ENCODE results near the gene NOL9.
"Not testable (repeated sequence)": the region's sequence is repeated elsewhere in the genome, so short reads cannot be mapped to it uniquely, and the experiment has no call there.

Gene NOL9

DNA sequence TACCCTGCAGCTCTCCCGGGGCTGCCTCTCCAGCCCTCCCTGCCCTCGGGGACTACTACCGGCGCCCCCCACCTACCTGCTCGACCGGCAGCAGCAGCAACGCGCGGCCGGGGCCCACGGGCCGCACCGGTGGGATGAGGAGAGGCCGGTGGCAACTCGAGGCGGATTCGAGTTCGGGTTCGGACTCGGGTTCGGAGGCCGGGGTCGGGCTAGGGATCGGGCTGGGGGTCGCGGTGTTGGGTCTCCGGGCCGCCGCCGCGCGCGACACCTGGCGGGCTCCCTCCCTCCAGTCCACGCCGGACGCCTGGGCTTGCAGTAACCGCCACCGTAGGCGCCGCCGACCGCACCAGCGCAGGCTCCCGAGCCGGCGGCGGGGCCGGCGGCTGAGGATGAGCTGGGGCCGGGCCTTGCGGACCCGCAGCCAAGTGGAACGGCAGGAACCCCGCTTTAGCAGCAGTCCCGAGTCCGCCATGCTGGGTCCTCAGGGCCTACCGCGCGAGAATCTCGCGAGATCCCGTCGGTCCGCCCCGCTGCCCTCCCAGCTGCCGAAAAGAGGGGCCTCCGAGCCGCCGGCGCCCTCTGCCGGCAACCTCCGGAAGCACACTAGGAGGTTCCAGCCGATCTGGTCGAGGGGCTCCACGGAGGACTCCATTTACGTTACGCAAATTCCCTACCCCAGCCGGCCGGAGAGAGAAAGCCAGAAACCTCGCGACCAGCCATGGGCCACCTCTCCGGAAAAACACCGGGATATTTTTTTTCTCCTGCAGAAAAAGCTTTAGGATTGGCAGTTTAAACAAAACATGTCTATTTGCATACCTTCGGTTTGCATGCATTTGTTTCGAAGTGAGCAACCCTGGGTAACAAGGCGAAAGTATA, at the start of gene NOL9:
NOL9 (minus strand) TSS at position 483 of the 876 bp plus-strand sequence; CDS start at position 472, 11 bp downstream.
- DNase-seq = peak; percentile 89

DNA sequence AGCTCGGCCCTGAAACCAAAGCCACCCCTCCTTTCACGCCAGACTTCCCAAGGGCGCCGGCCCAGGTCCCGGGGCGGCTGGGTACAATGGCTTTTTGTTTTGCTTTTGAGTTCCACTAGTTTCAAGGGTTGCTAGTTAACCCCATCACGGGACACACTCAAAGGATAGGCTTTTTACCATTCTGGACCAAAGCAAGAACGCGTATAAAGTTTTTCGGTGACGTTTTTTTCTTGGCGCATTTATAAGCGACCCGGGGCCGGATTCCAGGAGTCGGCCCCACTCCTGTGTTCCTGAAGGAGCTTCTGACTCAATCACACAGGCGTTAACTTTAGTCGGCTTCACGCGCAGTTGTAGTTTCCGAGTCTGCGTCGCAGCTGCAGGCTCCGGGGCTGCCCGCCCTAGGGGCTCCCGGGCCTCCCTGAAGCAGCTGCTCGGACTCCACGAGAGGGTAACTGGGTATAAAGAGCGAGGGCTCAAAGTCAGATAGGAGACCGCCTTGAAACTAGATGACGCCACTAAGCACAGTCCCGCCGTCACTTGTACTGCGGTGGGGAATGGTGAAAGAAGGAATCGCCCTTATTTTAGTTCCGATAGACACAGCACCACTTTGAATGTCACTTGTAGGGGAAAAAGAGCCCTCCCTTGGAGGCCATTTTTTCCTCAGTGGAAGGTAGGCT, 49.1 kb upstream of the NOL9 start:
- DNase-seq = peak; percentile 84

DNA sequence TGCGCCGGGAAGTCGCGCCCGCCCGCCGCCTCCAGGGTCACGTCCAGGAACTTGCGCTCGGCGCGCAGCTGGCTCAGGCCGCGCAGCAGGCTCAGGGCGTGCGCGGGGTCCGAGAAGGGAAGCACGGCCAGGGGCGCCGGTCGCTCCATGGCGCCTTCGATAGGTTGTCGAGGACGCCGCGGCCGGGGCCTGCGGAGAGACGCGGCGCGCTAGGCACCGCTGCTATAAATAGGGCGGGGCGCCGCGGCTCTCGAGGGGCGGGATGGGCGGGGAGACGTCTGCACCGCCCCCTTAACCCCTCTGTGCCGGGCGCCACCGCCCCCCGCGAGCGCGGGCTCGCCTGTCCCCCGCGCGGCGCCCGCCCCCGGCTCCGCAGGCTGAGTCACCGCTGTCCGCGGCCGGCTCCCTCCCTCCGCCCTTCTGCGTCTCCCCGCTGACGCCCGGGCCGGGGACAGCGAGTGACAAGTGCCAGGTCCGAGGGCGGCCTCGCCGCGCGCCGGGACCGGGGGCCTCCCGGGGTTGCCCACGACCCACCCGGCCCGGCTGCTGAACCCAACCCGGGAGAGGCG, 48.4 kb upstream of the NOL9 start, which contains the start of gene KLHL21:
KLHL21 (minus strand) TSS at position 201 of the 569 bp plus-strand sequence; CDS start at position 149, 52 bp downstream.
- peak; percentile 93 for DNase-seq

DNA sequence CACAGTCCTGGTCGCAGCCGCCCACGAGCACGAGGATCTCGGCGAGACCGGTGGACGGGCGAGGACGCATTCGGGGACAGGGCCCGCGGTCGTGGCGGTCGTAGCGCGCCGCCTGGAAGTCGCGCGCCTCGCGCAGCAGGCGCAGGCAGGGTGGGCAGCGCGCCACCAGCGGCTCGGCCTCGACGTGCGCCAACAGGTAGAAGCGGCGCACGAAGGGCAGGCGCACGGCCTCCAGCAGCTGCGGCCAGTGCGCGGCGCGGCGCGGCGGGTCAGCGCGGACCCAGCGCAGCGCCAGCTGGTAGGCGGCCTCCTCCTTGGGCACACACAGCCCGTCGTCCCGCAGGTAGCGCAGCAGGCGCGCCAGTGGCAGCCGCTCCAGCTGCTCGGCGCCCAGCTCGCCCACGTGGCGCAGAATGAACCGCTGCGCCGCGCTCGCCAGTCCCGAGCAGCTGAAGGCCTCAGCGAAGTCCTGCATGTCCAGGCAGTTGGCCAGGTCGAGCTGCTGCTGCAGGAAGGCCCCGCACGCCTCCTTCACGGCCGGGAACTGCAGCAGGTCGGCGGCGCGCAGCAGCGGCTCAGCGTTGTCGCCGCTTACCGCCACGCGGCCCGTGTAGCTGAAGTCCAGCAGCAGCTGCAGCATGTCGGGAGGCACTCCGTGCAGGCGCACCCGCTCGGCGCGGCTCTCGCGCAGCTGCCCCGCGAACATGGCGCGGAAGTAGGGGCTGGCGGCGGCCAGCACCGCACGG, 47.8 kb upstream of the NOL9 start:
- peak; percentile 14 for DNase-seq

DNA sequence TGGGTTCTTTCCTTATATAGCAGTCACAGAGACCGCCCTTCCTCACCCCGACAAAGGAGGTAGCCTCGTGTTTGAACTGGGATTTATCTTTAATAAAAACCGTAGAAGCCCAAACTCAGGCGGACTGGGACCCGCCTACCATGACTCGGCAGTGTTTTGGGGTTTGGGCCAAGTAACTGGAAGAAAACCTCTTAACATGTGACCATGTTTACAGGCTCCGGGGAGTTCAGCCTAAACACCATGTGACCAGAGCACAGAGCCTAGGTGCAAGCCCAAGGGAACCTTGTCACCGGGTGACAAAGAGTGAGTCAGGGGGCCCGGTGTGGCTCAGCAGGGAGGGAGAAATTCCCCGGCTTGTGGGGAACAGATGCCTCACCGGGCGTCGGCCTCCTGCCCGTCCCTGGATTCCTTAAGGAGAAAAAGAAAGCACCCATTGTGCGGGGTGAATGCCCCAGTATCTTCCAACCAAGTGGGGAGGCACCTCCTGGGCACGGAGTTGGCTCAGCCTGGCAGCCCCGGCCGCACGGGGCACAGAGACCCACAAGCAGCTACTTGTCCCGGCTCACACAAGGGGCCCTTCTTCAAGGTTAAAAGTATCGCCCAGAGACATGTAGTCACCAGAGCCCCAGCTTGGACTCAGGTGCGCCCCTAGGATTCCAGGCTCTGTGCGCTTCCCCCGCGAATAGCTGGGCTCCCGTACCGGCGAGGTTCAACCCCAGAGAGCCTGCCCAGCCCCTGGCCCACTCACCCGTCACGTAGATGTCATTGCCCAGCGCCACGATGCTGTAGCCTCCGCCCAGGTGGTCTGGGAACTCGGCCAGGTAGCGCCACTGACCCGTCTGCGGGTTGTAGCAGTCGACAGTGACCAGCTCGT, 47.0 kb upstream of the NOL9 start:
- DNase-seq = peak; percentile 94

DNA sequence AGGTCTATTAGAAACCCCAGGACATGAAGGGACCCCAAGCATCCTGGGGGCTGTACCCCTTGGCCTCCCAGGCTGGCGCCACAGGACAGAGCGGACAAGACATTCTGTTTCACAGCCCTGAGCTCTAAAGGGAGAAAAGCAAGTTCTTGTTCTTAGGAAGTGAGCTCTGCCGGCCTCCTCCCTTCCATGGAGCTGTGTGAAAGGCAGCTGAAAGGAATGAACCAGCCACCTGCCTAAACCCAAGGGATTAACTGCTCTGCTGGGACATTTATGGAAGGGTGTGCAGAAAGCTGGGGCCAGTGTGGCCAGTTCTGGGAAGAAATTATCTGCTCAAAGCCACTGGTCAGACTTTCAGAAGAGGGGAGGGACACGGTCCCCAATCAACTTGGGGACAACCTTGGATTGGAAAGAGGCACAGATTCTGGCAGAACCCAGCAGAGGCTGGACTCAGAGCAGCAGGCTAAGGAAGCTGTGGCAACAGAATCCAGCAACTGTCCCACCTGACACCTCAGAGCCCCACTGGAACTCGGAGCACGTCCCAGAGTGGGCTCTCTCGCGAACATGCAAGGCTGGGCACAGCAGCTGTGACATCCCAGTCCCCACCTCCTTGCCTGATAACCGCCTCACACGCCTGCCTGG, 46.2 kb upstream of the NOL9 start:
- DNase-seq = no peak

DNA sequence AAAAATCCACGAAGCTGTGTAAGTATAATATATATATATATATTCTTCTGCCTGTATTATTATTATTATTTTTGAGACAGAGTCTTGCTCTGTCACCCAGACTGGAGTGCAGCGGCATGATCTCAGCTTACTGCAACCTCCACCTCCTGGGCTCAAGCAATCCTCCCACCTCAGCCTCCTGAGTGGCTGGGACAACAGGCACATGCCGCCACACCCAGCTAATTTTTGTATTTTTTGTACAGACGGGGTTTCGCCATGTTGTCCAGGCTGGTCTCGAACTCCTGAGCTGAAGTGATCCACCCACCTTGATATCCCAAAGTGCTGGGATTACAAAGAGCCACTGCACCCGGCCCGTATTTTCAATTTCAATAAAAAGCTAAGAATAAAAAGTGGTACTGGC, 45.7 kb upstream of the NOL9 start:
- not testable (repeated sequence) for DNase-seq

DNA sequence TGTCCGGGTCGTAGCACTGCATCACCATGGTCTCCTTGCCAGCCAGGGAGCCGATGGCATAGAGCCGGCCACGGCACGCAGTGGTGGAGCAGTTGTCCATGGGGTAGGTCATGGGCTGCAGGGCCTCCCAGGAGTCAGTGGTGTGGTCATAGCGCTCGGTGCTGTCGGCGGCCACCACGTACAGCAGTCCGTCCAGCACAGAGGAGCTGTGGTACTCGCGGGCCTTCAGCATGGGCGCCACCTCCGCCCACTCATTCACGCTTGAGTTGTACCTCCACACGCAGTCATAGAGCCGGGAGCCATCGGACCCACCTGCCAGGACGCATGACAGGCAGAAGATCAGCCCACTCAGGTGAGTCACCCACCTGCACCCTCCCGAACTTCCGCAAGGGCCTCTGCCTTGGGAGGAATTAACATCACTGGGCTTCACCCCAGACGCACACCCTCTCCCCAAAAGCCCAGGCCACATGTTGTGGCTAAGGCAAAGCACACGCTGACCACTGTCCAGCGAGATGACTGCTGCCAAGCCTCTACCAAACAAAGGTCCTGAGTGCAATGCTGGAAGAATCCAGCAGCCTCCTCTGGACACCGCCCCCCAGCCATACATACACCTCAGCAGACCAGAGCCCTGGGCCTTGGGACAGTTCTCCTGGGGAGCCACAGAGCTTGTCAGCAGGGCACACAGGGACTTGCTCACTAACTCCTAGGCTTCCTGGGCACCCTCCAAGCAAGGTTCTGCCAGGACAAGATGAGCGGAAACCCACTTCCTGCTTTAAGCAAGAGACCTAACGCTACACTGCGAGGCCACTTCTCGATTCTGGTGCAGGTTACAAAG, 45.0 kb upstream of the NOL9 start:
- DNase-seq = peak; percentile 16

DNA sequence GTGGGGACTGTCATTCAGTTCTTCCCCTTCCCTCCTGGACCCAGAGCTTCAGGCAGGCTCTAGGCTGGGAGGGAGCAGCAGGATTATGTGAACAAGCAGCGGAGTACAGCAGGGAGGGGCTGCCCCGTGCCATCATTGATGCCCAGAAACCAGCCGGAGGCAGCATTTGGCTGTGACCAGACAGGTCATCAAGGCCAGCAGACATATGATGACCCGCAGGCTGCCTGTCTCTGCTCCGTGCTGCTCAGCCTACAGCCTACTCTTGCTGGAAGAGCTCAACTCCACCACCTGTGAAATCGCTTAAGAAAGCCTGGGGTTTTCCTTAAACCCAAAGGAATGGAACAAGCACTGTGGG, 43.4 kb upstream of the NOL9 start:
- no peak for DNase-seq

DNA sequence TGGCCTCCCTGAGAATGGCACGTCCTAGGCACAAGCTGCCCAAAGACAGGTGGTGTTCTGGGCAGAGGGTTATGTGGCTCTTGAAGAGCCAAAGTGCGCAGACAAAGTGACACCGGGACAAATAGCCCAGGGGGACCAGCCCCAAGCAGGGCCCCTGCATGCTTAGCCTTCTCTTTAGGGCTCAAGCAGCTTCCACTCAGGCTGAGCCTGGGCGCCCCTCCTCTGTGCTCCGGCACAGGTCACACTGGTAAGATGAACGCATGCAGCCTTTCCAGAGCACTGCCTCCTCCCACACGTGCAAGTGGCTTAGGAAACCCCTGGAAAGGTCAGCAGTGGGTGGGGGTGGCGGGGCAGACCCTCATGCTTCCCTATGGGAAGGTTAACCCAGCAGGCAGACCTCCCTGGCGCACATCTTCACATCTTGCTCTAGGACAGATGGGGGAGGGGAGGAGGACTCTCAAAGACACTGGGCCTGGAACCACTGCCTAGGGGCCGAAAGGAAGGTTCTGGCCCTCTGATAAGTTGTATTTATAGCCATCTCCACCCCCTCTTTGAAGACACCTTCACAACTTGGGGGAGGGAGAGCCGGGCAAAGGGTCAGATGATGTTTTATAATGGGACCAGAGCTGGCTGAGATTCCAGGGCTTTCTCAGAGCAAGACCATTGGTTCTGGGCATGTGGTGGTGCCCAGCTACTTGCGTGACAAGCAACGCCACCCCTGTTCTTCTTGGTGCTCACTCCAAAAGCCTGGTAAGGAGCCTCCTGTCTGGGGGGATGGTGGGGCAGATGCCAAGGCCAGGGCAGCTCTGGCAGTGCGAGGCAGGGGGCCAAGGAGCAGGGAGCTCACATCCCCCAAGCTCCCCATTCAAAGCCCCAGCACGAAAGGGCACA, 42.8 kb upstream of the NOL9 start:
- DNase-seq = no peak

DNA sequence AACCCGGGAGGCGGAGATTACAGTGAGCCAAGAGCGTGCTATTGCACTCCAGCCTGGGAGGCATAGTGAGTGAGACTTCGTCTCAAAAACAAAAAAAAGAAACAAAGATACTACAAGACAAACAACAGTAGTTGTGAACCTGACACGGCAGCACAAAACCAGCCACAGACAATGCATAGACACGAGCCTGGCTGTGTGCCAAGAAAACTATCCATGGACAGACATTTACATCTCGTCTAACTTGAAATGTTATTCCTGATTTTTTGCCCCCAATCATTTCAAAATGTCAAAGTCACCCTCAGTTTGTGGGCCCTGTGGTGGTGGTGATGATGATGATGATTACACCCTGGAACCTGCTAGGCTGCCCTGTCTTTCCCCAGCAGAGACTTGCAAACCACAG, 42.0 kb upstream of the NOL9 start:
- no peak for DNase-seq

DNA sequence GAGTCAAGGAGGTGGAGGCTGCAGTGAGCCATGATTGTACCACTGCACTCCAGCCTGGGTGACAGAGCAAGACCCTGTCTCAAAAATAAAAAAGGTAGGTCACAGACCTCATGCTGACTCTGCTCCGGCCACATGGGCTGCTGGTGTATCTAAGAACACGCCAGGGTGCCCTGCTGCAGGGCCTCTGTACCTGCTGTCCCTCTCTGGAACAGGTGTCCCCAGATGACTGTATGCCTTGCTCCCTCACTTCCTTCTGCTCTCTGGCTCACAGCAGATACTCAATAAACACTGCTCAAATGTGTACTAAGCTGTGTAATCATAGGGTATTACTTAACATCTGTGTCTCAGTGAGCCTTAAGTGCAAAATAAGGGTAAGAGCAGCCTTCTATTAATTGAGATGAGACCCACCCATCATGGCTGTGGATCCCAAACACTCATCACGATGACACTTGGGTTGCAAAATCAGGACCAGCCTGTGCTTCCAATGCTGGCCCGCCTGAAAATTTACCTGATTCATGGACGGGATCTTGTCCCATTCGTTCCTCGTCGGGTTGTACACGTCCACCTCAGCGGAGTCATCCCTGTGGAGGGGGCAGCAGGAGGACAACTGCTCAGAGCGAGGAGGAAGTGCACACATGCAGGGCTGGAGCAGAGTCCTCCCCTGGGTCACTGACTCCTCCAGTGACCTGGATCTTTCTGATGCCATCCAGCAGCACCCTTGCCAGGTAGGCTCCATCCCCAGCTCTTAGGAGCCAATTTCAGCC, 40.8 kb upstream of the NOL9 start:
- no peak for DNase-seq

DNA sequence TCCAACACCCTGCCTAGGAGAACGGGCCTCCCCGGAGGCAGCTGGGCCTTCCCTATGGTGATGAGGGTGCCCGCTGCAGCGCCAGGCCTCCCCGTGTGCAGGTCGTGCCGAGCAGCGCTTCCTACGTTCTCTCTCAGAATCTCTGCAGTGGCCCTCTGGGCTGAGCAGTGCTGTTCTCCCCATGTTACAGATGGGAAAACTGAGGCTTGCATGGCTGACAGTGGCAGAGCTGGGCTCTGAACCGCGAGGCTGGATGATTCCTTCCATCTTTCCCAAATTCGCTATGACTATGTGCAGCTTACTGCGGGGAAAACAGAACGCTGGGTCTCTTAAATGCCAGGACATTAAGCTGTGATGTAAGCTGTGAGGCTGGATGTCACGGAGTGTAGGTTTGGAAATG, 39.5 kb upstream of the NOL9 start:
- DNase-seq = no peak

DNA sequence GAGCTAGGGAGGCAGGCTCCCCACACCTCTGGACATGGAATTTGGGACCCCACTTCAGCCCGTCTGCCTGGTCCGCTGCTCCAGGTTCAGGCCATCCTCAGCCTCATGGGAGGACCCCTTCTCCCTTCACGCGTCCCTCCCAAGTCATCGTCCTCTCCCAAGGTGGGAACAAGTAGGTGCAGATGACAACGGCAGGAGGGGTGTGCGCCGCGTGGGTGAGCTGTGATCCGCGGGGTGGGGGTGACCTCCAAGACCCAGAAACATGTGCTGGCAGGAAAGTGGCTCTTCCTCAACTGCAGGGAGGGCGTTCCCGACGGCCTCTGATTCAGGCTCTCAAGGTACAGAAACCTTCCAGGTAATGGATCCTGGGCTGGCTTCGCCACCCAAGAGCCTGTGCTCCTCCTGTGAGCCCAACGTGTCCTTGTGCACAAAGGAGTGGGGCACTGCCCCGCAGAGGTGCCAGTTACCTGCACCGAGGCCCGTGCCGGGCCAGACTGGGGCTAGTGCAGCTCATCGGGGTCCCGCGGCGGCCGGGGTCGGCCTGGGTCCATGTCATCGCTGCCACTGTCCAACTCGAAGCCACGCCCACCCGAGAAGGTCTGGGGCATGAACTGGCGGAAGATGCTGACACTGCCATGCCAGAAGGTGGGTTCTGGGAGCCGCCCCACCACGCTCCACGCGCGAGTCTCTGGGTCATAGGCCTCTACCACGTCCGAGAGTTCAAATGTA, 38.7 kb upstream of the NOL9 start:
- no peak for DNase-seq

DNA sequence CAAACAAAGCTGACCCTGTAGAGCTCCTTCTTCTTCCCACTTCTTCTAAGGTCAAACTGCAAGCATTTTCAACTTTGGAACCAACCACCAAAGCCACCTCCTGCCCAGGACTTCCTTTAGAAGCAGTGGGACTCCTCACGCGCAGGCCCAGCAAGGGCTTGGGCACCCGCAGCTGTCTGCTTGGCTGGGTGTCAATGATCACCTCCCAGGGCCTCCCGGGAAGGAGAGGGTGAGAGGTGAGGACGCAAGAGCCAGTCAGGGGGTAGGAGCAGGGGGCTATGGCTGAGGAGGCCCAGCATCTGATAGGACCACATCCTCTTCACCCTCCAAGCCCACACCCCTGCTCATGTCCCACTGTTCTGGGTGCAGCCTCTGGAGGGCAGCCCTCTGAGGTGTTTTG, 38.1 kb upstream of the NOL9 start:
- DNase-seq = no peak

DNA sequence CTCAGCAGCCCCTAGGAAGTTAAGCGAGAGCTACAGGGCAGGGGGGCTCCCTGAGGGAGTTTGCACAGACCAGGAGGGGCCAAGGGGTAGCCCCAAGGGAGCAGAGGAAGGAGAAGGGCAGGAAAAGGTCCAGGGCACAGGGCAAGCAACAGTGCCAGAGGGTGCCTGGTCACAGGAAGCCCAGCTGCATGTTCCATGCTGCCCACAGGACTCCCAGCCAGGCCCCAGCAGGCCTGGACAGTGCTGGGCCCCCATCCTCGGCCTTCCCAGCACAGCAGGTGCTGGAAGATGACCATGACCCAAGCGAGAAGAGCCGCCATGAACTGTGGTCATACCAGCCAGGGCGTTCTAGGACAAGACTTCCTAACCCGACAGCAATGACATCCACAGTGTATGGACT, 37.3 kb upstream of the NOL9 start:
- no peak for DNase-seq

DNA sequence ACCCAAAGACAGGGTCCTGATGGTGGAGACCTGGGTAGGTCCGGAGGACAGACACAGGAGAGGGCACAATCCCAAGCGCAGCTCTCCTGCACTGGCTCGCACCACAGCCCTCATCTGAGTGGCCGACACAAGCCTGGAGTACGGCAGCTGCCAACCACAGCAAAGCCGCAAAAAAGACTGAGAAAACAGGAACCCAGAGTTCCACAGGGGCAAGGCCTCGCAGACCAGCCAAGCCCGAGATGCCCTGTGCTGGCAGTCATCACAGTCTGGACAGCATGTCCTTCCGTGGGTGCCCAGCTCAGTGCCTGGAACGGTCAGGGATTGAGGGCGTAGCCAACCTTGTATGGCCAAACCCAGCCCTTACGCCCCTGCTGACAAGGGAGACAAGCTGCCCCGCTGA, 36.9 kb upstream of the NOL9 start:
- DNase-seq = no peak

DNA sequence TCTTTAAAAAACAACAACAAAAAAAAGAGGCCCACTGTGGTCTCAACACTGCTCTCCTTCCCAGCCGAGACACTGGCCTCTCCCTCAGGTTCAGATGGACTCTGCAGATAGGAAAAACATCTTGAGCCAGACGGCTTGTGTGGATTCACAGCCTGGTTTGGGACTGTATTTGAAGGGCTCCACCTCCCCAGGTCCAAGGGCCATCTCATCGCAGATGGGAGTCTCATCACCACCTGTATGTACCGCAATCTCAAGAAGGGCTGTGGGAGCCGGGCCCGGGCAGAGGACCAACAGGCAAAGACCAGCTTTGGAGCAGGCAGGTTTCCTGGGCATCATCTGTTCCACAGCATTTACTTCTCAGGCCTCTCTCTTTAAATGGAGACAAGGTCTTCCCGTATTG, 35.7 kb upstream of the NOL9 start:
- DNase-seq = no peak

All from fibroblast of skin of right biceps (primary cell).